Measurements from ENCODE around the gene GNB1.
"Not testable (repeated sequence)": the region's sequence is repeated elsewhere in the genome, so short reads cannot be mapped to it uniquely, and the experiment has no call there.

The GNB1 gene

GRCh38 chr1:1890506-1891348 lies at the start of gene GNB1:
Gene GNB1, minus strand, starts transcription at chr1:1891087. Its CDS starts 65,634 bp downstream, at chr1:1825453.
- peak; percentile 83 for DNase-seq

- DNase-seq: no peak
These were observed 49.2 kb upstream of the GNB1 start for GRCh38 chr1:1940123-1940425.

GRCh38 chr1:1939296-1940122 lies 48.6 kb upstream of the GNB1 start:
- DNase-seq: no peak

- no peak for DNase-seq
These were observed 47.9 kb upstream of the GNB1 start for GRCh38 chr1:1938613-1939295.

- DNase-seq: no peak
These were observed 47.3 kb upstream of the GNB1 start for GRCh38 chr1:1938276-1938573.

- no peak for DNase-seq
These were observed 46.8 kb upstream of the GNB1 start for GRCh38 chr1:1937549-1938275.

- DNase-seq: no peak
These were observed 46.2 kb upstream of the GNB1 start for GRCh38 chr1:1937061-1937460.

- not testable (repeated sequence) for DNase-seq
These were observed 44.0 kb upstream of the GNB1 start for GRCh38 chr1:1934848-1935247.

GRCh38 chr1:1929639-1930545 lies 39.0 kb upstream of the GNB1 start:
- no peak for DNase-seq

GRCh38 chr1:1929102-1929638 lies 38.3 kb upstream of the GNB1 start:
- no peak for DNase-seq

GRCh38 chr1:1928231-1929101 lies 37.6 kb upstream of the GNB1 start:
- no peak for DNase-seq

GRCh38 chr1:1927751-1928150 lies 36.9 kb upstream of the GNB1 start:
- no peak for DNase-seq

- no peak for DNase-seq
These were observed 36.2 kb upstream of the GNB1 start for GRCh38 chr1:1926886-1927660.

- DNase-seq: no peak
These were observed 35.5 kb upstream of the GNB1 start for GRCh38 chr1:1926346-1926811.

- no peak for DNase-seq
These were observed 34.8 kb upstream of the GNB1 start for GRCh38 chr1:1925437-1926345.

- DNase-seq: no peak
These were observed 34.0 kb upstream of the GNB1 start for GRCh38 chr1:1924849-1925248.

GRCh38 chr1:1924386-1924785 lies 33.5 kb upstream of the GNB1 start:
- no peak for DNase-seq

GRCh38 chr1:1922956-1923833 lies 32.3 kb upstream of the GNB1 start:
- no peak for DNase-seq

All from stimulated activated CD4-positive, alpha-beta T cell treated with anti-CD3 and anti-CD28 coated beads, Interleukin-12 subunit alpha, Interleukin-12 subunit beta, amount 100 ng/mL, for 4 hours (primary cell).